Hepatic stellate cell (primary cell): Measurements from ENCODE around the gene MISP.
A peak's percentile ranks its signal among the peaks of the same experiment; 100 is the strongest.

Experiments
- DNase-seq: peaks from one replicate; pipeline ENCODE4 v3.0.0; 2011; ENCODE audit warnings: low spot score

The MISP gene

GRCh38 chr19:797528-798414 lies 46.9 kb downstream of the MISP start:
- peak; percentile 98 for DNase-seq

DNA sequence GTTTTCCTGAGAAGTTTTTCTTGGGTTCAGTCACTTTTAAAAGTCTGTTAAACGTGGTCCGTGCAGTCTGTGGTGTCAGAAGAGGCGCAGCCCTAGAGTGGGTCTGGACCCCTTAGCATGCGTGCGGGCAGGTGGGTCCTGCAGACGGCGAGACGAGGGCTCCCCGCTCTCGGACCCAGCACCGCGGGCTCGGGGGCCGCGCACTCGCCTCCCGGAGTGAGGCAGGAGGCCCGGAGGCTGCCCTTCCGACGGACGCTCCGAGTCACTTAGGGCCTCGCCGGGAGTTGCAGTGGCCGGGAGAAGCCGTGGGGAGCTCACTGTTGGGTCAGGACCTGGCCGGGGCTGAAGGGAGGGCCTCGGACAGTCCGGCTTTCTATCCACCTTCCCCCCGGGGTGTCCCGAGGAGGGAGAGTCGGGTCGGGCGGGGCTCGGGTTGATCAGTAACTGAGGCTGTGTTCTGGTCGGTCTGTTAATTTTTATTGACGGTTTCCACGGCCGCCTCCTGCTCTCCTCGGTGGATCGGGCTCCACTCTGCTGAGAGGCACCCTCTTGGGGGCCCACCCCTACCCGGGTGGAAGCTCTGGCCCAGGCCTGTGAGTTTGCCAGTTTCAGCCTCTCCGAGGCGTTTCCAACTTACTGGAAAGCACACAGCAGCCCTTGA lies 47.6 kb downstream of the MISP start:
- DNase-seq: no peak

DNA sequence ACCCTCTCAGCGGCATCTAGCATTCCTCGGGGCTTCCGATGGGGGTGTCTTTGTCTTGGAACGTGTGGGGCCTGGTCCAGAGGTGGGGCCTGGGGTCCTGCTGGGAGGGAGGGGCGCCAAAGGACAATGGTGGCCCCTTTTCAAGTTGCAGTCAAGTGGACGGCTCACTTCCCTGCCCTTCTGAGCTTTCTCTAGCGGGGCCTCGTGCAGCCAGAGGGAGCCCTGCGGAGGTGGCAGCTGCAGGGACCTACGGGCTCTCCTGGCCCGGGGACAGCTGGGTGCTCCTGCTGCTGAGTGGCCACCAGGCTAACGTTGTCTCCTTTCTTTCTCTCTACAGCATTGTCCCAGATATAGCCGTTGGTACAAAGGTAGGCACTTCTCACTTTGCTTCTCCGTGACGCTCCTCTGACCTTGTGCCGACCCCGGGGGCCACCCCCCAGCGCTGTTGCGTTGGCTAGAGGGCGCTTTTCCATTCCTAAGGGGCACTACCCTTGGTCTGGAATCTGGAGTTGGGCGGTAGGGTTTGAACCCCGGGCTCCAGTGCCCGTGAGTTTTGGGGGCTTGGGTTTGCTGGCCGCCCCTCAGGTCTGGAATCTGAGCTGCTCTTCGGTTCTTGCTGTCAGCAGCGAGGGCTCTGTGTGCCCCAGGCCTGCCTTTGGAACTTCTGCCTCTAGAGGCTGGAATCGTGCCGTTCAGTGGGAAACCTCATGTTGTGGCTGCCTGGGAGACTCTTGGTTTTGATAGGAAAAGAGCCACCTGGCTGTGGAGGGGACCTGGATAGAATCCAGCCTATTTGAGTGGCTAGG lies 48.4 kb downstream of the MISP start:
- no peak for DNase-seq

DNA sequence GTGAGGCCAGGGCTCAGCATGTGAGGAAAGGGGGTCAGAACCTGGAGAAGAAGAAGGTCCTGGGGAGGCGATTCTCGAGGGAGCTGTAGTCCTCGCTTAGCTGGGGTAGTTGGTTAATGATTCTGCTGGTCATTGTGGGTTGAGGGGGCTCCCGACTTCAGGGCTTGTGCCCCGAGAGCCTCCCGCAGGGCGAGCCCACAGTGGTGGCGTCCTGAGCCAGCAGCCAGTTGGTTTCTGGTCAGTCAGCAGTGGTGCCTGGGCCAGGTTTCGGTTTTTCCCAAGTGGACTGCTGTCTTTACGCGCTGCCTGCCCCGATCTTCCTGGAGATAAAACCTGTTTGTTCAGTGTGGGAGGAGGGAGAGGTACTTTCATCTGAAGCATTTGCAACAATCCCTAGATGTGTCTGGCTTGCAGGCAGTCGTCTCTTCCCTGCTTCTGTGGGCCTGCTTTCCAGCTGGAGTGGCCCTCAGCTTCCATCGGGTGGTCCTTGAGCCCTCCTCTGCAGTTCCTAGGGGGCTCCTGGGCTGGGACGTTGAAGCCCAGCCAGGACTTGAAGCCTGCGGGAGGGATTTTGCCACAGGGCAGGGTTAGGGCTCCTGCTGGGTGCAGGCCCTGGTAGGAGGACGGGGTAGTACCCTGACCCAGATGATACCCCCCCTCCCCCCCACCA lies 49.6 kb downstream of the MISP start:
- no peak for DNase-seq

- no peak for DNase-seq
These were observed 50.3 kb downstream of the MISP start for GRCh38 chr19:801030-801860.

DNA sequence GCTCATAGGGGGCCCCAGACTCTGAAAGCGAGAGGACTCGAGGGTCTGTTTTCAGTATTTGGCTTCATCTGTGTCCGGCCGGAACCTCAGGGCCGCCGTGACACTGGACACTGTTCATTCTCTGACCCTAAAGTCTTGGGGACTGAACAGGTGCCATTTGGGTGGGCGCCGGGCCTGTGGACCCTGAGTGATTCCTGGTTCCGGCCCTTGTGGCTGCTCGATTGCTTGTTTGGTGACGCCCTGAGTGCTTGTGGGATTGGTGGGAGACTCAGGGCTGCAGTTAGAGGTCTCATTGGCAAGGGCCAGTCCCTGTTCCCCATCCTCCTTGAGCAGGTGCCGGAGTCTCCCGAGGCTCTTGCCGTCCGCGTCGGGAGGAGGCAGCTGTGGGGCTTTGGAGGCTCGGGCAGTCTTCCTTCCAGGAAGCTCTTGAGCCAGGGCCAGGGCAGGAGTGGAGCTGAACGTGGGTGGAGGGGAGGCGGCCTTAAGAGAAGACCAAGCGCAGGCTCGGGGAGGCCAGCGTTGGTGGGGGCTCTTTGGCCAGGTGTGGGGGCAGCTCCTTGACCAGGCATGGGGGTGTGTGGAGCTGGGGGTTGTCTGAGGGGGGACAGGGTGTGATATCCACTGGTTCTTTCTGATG lies 51.1 kb downstream of the MISP start:
- DNase-seq: no peak

GRCh38 chr19:802498-803098 lies 51.7 kb downstream of the MISP start:
- DNase-seq: no peak

DNA sequence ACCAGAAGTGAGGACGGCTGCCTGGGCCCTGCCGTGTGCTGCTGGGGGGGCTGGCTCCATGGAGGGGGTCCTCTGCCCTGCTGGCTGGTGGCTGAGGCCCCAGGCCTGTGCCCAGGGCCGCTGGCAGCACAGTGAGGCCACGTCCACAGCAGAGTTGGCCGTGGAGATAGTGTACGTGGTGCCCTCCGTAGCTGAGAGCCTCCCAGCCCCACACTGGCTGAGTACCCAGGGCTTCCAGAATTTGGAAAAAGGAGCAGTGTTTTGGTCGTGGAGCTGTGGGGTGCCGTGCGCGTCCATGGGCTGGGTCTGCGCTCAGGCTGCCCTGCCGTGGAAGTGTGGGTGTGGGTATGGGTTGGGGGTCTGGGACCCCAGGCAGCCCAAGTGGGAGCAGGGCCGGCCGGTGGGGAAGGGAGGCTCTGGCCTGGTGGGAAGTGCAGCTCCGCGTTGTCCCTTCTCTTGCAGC lies 52.2 kb downstream of the MISP start:
- DNase-seq: no peak

- DNase-seq: no peak
These were observed 52.9 kb downstream of the MISP start for GRCh38 chr19:803686-804418.

- no peak for DNase-seq
These were observed 53.7 kb downstream of the MISP start for GRCh38 chr19:804419-805165.

DNA sequence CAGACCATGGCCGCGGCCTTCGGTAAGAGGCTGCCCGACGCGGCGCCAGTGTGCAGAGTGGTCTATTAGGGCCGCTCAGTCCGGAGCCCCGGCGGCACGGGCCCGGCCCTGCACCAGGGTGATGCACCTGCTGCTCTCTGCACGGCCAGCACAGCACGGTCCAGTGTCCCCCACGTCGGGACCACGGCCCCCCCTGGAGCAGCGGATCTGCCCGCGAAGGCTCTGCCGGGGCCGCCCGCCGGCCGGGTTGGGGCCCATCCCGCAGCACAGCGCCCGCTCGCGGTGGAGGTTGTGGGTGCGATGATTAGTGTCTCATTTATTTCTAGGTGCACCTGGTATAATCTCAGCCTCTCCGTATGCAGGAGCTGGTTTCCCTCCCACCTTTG lies 54.2 kb downstream of the MISP start:
- no peak for DNase-seq

DNA sequence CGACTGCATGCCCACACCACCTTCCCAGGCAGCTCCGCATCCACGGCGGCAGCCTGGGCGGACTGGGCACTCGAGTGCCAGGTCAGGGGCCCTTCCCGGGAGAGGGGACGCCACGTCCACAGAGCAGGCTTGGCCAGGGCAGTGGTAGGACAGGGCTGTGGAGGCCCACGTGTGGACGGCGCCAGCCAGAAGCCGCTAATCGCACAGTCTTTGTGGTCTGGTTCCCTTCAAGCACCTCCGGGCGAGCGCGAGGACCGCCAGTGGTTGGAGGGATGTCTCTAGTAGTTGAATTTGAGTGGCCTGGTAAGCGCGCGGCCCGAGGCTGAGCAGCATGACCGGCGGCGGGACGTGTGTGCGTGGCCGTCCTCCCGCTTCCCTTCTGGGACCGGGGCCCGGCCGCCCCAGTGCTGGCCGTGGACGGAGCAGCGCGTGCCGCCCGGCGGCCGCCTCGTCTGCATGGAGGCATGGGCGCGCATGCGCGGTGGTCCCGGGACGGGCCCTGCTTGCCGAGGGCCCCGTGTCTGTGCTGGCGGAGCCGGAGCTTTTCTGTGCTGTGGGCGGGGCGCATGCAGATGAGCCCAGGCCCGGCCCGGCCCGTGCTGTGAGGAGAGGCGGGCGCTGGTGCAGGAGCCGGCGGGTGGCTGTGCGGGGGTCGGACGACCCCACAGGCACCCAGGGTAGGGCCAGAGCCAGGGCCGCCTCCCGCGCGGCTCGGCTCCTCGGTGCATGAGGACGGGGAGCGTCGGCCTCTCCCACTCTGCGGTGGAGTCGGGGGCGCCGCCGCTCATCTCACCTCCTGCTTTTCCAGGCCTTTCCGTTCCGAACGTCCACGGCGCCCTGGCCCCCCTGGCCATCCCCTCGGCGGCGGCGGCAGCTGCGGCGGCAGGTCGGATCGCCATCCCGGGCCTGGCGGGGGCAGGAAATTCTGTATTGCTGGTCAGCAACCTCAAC lies 55.0 kb downstream of the MISP start:
- DNase-seq: no peak

- no peak for DNase-seq
These were observed 56.0 kb downstream of the MISP start for GRCh38 chr19:806815-807421.

- DNase-seq: no peak
These were observed 56.9 kb downstream of the MISP start for GRCh38 chr19:807627-808422.

GRCh38 chr19:808423-808775 lies 57.5 kb downstream of the MISP start:
- no peak for DNase-seq

GRCh38 chr19:810077-810855 lies 59.4 kb downstream of the MISP start:
- DNase-seq: no peak
